Activated T-cell treated with anti-CD3 and anti-CD28 coated beads, Interleukin-2, amount 50 U/mL, for 72 hours (primary cell): ENCODE results near the gene ZNRF2. TPM values are rescaled to one million over a fixed set of nuclear protein-coding genes. Genes with fewer than 3 reads are reported as not detected.

ENCODE experiments used
- ATAC-seq, 2 donors: fragments of 150-1000 bp; cut with Tn5 transposase; replicated peaks in 1 of 2; 2 replicates each; pipeline ENCODE4 v1.10.0; 2021; ENCODE audit warnings: moderate library complexity in 2 of 2, mild to moderate bottlenecking in 1 of 2
- DNase-seq, 2 donors: peaks; one replicate each; pipeline ENCODE4 v3.0.0; 2021 to 2022; ENCODE audit warnings: mixed read lengths in 1 of 2
- H3K27ac Mint-ChIP-seq: one replicate; pipeline ENCODE4 v1.8.0; 2022; ENCODE audit warnings: mild to moderate bottlenecking, moderate library complexity, mixed read lengths
- H3K27me3 Mint-ChIP-seq: one replicate; pipeline ENCODE4 v1.8.0; 2022; ENCODE audit warnings: low read depth, mixed read lengths
- H3K36me3 Mint-ChIP-seq, 2 donors: one replicate each; pipeline ENCODE4 v1.8.0; 2022; ENCODE audit warnings: mixed read lengths in 2 of 2, mild to moderate bottlenecking in 1 of 2; ENCODE audit not compliant: insufficient read depth in 2 of 2
- H3K4me1 Mint-ChIP-seq: one replicate; pipeline ENCODE4 v1.8.0; 2022; ENCODE audit warnings: low read depth, mixed read lengths
- H3K4me3 Mint-ChIP-seq, 2 donors: one replicate each; pipeline ENCODE4 v1.8.0; 2022; ENCODE audit warnings: mild to moderate bottlenecking in 2 of 2, mixed read lengths in 2 of 2, moderate library complexity in 2 of 2
- H3K9me3 Mint-ChIP-seq, 2 donors: one replicate each; pipeline ENCODE4 v1.8.0; 2022; ENCODE audit warnings: mixed read lengths in 2 of 2
- total RNA-seq, 2 donors: library from RNA; stranded (reverse); gene quantifications; one replicate each; pipeline ENCODE4 v1.2.3, GENCODE V29; 2022

The ZNRF2 gene
- 10 to 100 TPM; 18.3 to 19.6 TPM for total RNA-seq

DNA sequence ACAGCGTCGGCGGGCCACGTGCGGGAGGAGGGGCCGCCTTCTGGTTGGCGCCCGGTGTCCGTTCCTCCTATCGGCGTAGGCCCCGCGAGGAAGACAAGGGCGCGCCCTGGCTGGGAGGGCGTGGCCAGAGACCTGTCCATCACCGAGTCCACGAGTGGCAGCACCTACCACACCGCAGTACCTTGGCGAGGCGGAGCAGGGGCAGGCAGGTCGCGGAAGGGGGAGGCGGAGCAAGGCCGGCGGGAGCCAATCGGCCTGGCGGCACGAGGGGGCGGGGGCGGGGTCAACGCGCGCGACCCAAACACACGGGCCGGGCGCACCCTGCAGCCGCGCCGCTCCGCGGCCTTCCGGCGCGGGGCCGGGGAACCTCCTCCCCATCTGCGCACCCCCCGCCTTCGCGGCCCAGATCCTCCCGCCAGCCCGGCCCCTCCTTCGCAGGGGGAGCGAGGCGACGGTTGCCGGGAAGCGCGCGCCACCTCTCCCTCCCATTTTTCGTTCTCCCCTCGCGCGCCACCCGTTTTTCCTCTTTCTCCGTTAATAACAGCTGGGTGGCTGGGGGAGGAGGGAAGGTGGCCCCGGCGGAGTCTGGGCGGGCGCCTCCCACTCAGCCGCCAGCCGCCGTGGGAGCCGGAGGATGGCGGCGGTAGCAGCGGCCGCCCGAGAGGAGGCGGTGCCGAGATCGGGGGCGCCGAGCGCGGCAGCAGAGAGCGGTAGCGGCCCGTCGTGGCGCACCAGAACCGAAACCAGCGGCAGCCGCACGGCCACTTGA is at the start of gene ZNRF2:
Gene ZNRF2 (plus strand): TSS at position 300 of the 769 bp plus-strand sequence. CDS start 761 bp downstream, outside the sequence.
- Mint-ChIP-seq H3K9me3 (no peaks in the 10 kb centered on the region), H3K36me3 (peaks cover 5 to 8% of the 10 kb centered on the region in 2 donors), H3K27me3 (no peaks in the 10 kb centered on the region), H3K4me1 (peaks cover 59% of the 10 kb centered on the region), H3K4me3 (peak within 1 kb of the TSS; percentile 82 to 86), H3K27ac (peak within 1 kb of the TSS; percentile 85)
- DNase-seq, result peak; percentile 98 to 99
- ATAC-seq, result peak; percentile 90

DNA sequence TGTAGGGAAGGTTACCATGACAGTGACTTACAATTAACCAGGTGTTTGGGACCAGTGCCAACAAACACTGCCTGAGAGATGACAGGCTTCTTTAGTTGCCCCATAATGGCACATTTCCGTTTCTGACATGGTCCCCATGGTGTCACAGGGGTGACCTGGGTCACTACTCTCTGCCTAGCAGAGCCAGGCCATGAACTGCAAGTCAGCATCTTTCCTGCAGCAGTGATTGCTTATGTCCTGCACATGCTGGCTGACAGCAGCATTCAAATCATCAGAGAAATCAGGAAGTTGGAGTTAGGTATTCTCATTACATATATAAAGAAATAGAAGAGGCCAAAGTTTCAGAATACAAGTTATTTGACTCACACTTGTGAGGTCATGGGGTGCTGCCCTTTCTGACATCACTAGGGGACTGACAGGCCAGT is 47.1 kb upstream of the ZNRF2 start:
- ATAC-seq (no peak), DNase-seq (no peak)
- Mint-ChIP-seq H3K27me3 (peaks cover 11% of the 10 kb centered on the region), H3K9me3 (peaks cover 0 to 2% of the 10 kb centered on the region in 2 donors), H3K4me1 (peaks cover 16% of the 10 kb centered on the region), H3K4me3 (no peak overlapping the region), H3K27ac (no peak overlapping the region), H3K36me3 (no peaks in the 10 kb centered on the region)

DNA sequence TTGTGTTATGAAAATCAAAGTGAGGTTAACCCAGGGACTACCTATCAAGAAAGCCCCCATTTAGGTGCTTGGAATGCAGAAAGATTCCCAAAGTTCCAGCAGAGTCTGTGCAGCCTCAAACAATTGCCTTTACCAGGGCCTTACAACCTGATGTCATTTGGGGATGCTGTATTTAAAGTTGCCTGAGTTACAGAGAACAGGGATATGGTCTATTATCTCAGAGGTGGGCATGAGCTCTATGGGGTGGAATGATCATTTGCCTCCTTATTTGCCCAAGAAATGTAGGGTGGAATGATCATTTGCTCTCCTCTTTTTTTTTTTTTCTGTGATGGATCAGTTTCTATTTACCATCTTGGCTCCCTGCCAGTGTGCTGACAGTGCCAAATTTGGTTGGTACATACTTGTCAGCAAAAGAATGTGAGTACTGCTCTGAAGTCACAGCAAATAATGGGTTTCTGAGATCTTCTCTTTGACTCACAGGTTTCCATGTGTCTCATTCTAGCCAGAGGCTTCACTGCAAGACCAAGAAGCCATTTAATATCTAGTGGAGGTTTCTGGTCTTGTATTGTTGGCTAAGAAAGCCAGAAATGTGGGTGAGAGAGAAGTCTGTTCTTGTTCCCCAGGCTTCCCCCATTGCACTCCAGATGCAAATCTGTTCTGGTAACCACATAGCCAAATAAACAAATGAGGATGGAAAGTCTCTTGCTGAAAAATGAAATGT is 45.5 kb upstream of the ZNRF2 start:
- no peak overlapping the region for H3K4me3 Mint-ChIP-seq
- H3K27me3 Mint-ChIP-seq, result peaks cover 11% of the 10 kb centered on the region
- H3K27ac Mint-ChIP-seq, result no peak overlapping the region
- peak; percentile 94 to 98 for ATAC-seq
- peak; percentile 45 to 50 for DNase-seq
- peaks cover 0 to 2% of the 10 kb centered on the region in 2 donors for H3K9me3 Mint-ChIP-seq
- no peaks in the 10 kb centered on the region for H3K36me3 Mint-ChIP-seq
- H3K4me1 Mint-ChIP-seq, result peaks cover 16% of the 10 kb centered on the region

DNA sequence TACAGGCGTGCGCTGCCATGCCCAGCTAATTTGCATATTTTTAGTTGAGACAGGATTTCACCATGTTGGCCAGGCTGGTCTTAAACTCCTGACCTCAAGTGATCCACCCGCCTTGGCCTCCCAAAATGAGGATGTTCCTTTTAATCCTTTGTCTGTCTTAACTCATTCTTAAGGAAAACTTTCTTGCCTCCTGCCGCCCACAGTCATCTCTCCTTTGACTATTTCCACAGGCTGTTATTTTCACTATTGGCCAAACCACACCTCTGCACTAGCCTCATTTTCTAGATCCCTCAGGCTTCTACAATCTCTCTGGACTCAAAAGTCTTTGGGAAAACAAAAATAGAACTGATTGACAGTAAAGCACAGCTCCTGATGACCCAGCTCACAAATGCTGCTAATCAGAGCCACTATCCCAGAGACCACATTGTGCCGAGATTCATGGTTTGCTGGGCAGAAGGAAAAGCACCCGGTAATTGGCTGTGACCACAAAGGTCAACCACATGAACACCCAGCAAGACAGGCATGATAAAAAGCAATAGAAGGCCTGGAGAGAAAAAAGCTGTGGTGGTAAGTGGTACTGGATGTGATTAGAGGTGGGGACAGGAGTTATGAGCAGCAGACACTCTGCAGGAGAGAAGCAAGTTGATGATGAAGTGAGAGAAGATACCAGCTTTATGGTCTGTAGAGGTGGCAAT is 44.1 kb upstream of the ZNRF2 start:
- H3K36me3 Mint-ChIP-seq, result no peaks in the 10 kb centered on the region
- peaks cover 0 to 2% of the 10 kb centered on the region in 2 donors for H3K9me3 Mint-ChIP-seq
- no peak for DNase-seq
- no peak overlapping the region for H3K27ac Mint-ChIP-seq
- peaks cover 21% of the 10 kb centered on the region for H3K4me1 Mint-ChIP-seq
- H3K27me3 Mint-ChIP-seq, result peaks cover 11% of the 10 kb centered on the region
- no peak overlapping the region for H3K4me3 Mint-ChIP-seq
- ATAC-seq, result no peak

DNA sequence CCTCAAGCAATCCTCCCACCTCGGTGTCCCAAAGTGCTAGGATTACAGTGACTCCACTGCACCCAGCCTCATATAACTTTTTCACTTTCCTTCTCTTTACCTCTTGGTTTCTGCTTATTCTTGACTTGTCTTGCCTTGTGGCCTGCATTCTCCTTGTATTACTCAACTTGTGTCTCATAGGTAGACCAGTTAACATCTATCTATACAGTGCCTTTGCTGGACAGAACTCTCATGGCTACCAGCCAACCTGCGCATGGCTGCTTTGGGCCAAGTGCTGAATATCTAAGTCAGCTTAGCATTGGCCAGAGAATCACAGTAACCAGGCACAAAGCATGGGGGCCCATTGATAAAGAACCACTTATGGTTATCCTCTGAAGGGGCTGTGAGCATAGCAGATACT is 42.6 kb upstream of the ZNRF2 start:
- H3K27ac Mint-ChIP-seq, result no peak overlapping the region
- peaks cover 21% of the 10 kb centered on the region for H3K4me1 Mint-ChIP-seq

DNA sequence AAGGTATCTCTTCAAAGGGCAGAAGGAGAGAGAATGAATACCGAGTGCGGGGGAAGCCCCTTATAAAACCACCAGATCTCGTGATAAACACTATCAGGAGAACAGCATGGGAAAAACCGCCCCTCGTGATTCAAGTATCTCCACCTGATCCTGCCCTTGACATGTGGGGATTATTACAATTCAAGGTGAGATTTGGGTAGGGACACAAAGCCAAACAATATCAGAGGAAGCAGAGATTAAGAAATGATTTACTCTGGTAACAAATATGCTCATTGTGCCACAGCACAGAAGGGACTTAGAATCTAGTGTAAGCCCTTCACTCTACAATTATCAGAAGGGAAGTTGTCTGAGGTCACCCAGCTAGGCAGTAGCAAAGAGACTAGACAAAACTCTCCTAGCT is 40.1 kb upstream of the ZNRF2 start:
- peaks cover 0 to 2% of the 10 kb centered on the region in 2 donors for H3K9me3 Mint-ChIP-seq
- no peak overlapping the region for H3K4me3 Mint-ChIP-seq
- DNase-seq (no peak), ATAC-seq (no peak)
- peaks cover 19% of the 10 kb centered on the region for H3K4me1 Mint-ChIP-seq
- H3K36me3 Mint-ChIP-seq, result no peaks in the 10 kb centered on the region
- H3K27ac Mint-ChIP-seq, result no peak overlapping the region
- H3K27me3 Mint-ChIP-seq, result peaks cover 11% of the 10 kb centered on the region

More for the DNA sequence above, 42.6 kb upstream of the ZNRF2 start:
- no peaks in the 10 kb centered on the region for H3K36me3 Mint-ChIP-seq
- H3K27me3 Mint-ChIP-seq, result peaks cover 11% of the 10 kb centered on the region
- no peak overlapping the region for H3K4me3 Mint-ChIP-seq
- peaks cover 0 to 2% of the 10 kb centered on the region in 2 donors for H3K9me3 Mint-ChIP-seq
- ATAC-seq (no peak), DNase-seq (no peak)

DNA sequence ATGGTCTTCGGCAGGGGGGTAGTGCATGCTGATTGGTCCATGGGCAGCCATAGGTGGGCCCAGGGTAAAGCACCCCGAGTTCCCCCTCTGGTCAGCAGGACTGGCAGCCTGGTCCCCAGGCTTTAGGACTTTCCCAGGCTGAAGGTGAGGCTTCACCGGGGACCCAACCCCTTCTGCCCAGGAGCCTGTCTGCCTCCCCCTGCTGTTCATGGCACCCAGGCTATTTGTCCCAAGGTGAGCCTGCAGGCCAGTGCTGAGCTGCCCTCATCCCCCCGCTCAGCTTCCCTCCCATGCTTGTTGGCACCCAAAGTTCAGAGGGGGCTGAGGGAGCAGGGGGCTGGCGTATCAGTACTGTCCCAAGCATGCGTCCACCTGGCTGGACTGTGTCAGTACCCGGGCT is 38.5 kb upstream of the ZNRF2 start:
- Mint-ChIP-seq H3K36me3 (no peaks in the 10 kb centered on the region), H3K9me3 (peaks cover 0 to 2% of the 10 kb centered on the region in 2 donors), H3K4me3 (no peak overlapping the region), H3K4me1 (peaks cover 17% of the 10 kb centered on the region), H3K27me3 (peaks cover 1% of the 10 kb centered on the region), H3K27ac (no peak overlapping the region)
- ATAC-seq (no peak), DNase-seq (no peak)

DNA sequence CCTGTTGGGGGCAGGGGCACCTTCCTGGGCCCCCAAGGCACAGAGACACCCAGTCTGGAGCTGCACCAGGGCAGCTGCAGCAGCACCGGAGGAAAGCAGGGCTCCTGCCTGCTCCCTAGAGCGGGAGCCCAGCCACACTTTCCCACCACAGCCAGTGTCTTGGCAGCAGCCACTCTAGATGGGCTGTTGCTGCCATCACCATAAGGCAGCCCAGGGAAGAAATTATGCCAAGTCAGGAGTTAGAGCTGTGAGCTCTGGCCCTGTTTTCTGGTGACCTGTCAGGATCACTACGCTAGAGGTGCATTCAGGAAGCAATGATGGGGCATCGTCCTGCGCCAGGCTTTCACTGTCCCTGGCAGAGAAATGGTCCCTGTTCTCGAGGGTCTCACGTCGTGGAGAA is 38.0 kb upstream of the ZNRF2 start:
- no peaks in the 10 kb centered on the region for H3K36me3 Mint-ChIP-seq
- DNase-seq (no peak), ATAC-seq (no peak)
- H3K4me3 Mint-ChIP-seq, result no peak overlapping the region
- H3K27ac Mint-ChIP-seq, result no peak overlapping the region
- peaks cover 17% of the 10 kb centered on the region for H3K4me1 Mint-ChIP-seq
- no peaks in the 10 kb centered on the region for H3K27me3 Mint-ChIP-seq
- H3K9me3 Mint-ChIP-seq, result peaks cover 0 to 2% of the 10 kb centered on the region in 2 donors

DNA sequence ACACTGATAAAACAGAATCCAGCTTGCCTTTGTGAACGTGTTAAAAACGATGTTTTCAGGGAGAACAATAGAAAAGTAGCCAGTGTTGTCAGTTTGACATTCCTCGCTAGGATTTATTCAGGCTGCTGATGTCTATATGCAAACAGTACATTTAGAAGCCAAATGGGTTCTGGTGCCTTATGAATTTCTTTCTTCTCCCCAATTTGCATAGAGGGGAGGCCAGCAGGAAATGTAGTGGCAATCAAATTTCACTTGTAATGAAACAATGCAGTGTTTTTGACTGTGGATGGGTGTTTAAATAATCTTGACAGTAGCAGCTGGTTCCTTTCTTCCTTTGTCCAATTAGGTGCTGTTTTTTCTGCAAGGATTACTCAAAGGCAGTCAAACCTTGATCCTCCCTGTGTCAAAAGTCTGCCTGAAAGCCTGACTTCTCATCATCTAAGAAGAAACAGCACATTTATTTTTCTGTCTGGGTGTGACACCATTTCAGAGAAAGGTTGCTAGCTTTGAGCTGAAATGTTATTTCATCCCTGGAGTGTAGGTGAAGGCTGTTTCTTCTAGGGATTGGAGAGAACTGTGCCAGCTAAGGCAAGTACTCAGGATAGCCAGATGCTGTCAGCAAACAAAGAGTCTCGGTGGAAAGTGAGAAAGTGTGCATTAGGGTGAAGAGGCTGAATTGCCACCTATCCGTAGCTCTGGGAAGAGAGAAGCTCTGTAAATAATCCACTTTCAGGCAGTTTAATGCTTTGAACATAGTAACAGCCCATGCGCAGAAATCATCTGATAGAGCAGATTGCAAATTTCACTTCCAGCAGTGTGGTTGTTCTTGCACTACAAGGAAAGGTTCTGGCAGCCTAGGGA is 36.6 kb upstream of the ZNRF2 start:
- Mint-ChIP-seq H3K27ac (no peak overlapping the region), H3K27me3 (no peaks in the 10 kb centered on the region), H3K36me3 (no peaks in the 10 kb centered on the region), H3K9me3 (no peaks in the 10 kb centered on the region), H3K4me1 (peaks cover 23% of the 10 kb centered on the region), H3K4me3 (no peak overlapping the region)
- DNase-seq (no peak), ATAC-seq (no peak)

DNA sequence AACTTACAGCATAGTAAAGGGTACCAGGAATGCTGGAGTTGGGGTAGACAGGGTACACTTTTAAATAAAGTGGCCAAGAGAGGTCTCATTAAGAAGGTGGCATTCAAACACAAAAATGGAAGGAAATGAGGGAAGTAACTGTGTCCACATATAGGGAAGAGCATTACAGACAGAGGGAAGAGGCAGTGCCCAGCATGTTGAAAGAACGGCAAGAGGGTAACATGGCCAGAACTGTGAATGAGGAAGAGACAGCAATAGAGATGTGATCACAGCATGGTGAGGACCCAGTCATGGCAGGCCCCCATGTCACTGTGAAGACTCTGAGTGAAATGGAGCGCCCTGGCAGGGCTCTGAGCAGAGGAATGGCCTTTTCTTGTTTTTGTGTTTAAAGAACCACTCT is 35.1 kb upstream of the ZNRF2 start:
- Mint-ChIP-seq H3K36me3 (no peaks in the 10 kb centered on the region), H3K27me3 (no peaks in the 10 kb centered on the region), H3K4me1 (peaks cover 26% of the 10 kb centered on the region), H3K4me3 (no peak overlapping the region), H3K9me3 (no peaks in the 10 kb centered on the region), H3K27ac (no peak overlapping the region)
- DNase-seq (no peak), ATAC-seq (no peak)

DNA sequence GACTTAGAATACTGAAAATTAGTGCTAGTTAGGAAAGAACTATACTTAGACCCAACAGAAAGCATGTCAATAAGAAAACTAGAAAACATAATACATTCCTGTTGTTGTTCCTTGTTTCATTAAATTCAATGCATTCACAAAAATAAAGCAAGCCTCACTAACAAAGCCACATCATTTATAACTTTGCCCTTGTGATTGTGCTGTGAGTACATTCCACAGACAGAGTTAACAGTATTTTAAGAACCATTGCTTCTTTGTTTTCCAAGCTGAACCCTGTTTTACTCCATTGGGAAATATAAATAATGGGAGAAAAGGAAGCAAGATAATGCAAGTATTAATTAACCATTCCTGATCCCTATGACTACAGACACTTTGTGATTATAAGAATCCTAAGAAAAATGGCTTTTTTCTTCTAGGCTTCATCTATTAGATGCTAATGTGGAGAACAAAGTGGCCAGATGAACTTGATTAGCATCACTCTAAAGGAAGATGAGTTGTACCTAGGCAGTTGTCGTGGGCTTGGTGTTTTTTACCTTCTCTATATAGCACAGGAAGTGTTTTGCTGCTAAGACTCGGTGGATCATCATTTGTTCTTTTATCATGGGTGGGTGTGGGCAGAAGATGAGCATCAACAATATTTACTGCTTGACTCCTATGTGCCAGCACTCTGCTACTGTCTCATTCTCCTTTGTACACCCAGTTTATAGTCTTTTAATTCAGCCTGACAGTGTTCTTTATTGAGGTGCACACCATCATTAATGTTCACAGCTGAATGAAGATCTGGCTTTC is 34.2 kb upstream of the ZNRF2 start:
- ATAC-seq, result no peak
- no peak overlapping the region for H3K27ac Mint-ChIP-seq
- H3K9me3 Mint-ChIP-seq, result no peaks in the 10 kb centered on the region
- H3K36me3 Mint-ChIP-seq, result no peaks in the 10 kb centered on the region
- H3K4me1 Mint-ChIP-seq, result peaks cover 26% of the 10 kb centered on the region
- H3K27me3 Mint-ChIP-seq, result no peaks in the 10 kb centered on the region
- H3K4me3 Mint-ChIP-seq, result no peak overlapping the region
- no peak for DNase-seq
